Keratinocyte (primary cell): ENCODE data around the gene FXYD2. TPM values are rescaled to one million over a fixed set of nuclear protein-coding genes. Genes with fewer than 3 reads are reported as not detected.

Experiments used
- DNase-seq: peaks from one replicate; pipeline ENCODE4 v3.0.0-alpha.2; 2011; ENCODE audit warnings: low read depth, missing footprints, low spot score
- FAIRE-seq: peaks from 2 replicates; lab custom pipeline; 2011; peaks lifted over from hg19 to GRCh38; lab: Jason Lieb, UNC
- H2AFZ ChIP-seq: 2 replicates; pipeline ENCODE4 v1.6.0; 2012; ENCODE audit warnings: low read length, control low read depth, inconsistent platforms; ENCODE audit not compliant: control insufficient read depth
- H3K27ac ChIP-seq: 2 replicates; pipeline ENCODE4 v1.5.1; 2011; ENCODE audit warnings: low read length; ENCODE audit not compliant: control insufficient read depth, insufficient read depth
- H3K27me3 ChIP-seq: 3 replicates; pipeline ENCODE4 v1.6.0; 2011; ENCODE audit warnings: low read length; ENCODE audit not compliant: control insufficient read depth, insufficient read depth; ENCODE audit errors: extremely low read depth
- H3K36me3 ChIP-seq, 2 experiments: 2 replicates in 1 of 2; 3 replicates in 1 of 2; pipeline ENCODE4 v1.5.1; 2011; ENCODE audit warnings: low read length in 2 of 2, mild to moderate bottlenecking in 1 of 2; ENCODE audit not compliant: control insufficient read depth in 2 of 2, insufficient read depth in 2 of 2; ENCODE audit errors: extremely low read depth in 1 of 2
- H3K4me1 ChIP-seq: 3 replicates; pipeline ENCODE4 v1.5.1; 2011; ENCODE audit warnings: low read length; ENCODE audit not compliant: control insufficient read depth, insufficient read depth; ENCODE audit errors: extremely low read depth
- H3K4me2 ChIP-seq: 3 replicates; pipeline ENCODE4 v1.6.0; 2011; ENCODE audit warnings: low read depth, low read length; ENCODE audit not compliant: control insufficient read depth, insufficient read depth; ENCODE audit errors: extremely low read depth
- H3K4me3 ChIP-seq, 3 experiments: fragments of 200-600 bp in 1 of 3; sonication (generic) in 1 of 3; 2 replicates in 2 of 3; 3 replicates in 1 of 3; pipeline ENCODE4 v1.5.1; 2011 to 2016; ENCODE audit warnings: low read length in 3 of 3, mild to moderate bottlenecking in 3 of 3, control low read depth in 2 of 3, inconsistent platforms in 1 of 3, low read depth in 1 of 3, mixed read lengths in 1 of 3, mixed run types in 1 of 3, moderate library complexity in 1 of 3; ENCODE audit not compliant: control insufficient read depth in 2 of 3, insufficient read depth in 2 of 3; ENCODE audit errors: extremely low read depth in 1 of 3
- H3K79me2 ChIP-seq: 2 replicates; pipeline ENCODE4 v1.6.0; 2012; ENCODE audit warnings: low read length; ENCODE audit not compliant: control insufficient read depth, insufficient read depth
- H3K9ac ChIP-seq: 3 replicates; pipeline ENCODE4 v1.6.0; 2011; ENCODE audit warnings: low read length; ENCODE audit not compliant: control insufficient read depth, insufficient read depth; ENCODE audit errors: extremely low read depth
- H3K9me1 ChIP-seq: 3 replicates; pipeline ENCODE4 v1.6.0; 2011; ENCODE audit warnings: low read length; ENCODE audit not compliant: control insufficient read depth, insufficient read depth; ENCODE audit errors: extremely low read depth
- H3K9me3 ChIP-seq: 2 replicates; pipeline ENCODE4 v1.5.1; 2012; ENCODE audit warnings: low read depth, low read length; ENCODE audit not compliant: control insufficient read depth
- H4K20me1 ChIP-seq: 3 replicates; pipeline ENCODE4 v1.6.0; 2011; ENCODE audit warnings: low read length; ENCODE audit not compliant: control insufficient read depth, insufficient read depth; ENCODE audit errors: extremely low read depth
- EZH2 ChIP-seq: IDR thresholded peaks from one replicate; pipeline ENCODE4 v1.6.1; 2012; ENCODE audit warnings: inconsistent platforms, mild to moderate bottlenecking, low read length, moderate library complexity
- dilution Hi-C: fragments of 300-500 bp; cut with MboI; formaldehyde crosslinking; loops from one replicate; pipeline ENCODE4 v1.7.0; 2020; ENCODE audit warnings: low sequenced_read_pairs; ENCODE audit not compliant: extremely low pct_ligation_motif_present
- polyA plus RNA-seq, 5 experiments: library from polyadenylated mRNA; depleted of rRNA in 3 of 5; stranded (reverse) in 3 of 5; stranded (forward) in 1 of 5; unstranded in 1 of 5; fragments of >200 nt; gene quantifications; 1 replicate in 1 of 5; 2 replicates in 3 of 5; 3 replicates in 1 of 5; pipeline versions ENCODE4 v1.2.1 to v1.2.3, GENCODE V29; 2011 to 2012; ENCODE audit warnings: missing spikeins in 2 of 5, low read depth in 1 of 5, low replicate concordance in 1 of 5
- TF ChIP-seq, protein P1 (sequence below), 3 experiments: IDR thresholded peaks in 1 of 3; conservative IDR thresholded peaks in 1 of 3; optimal IDR thresholded peaks in 1 of 3; 2 replicates in 2 of 3; 3 replicates in 1 of 3; pipeline versions ENCODE3 to v1.5.1; 2011; ENCODE audit warnings: low read length in 3 of 3, mild to moderate bottlenecking in 3 of 3, moderate library complexity in 2 of 3, control low read depth in 1 of 3, inconsistent platforms in 1 of 3; ENCODE audit not compliant: insufficient read depth in 2 of 3; ENCODE audit errors: extremely low read depth in 1 of 3

Gene FXYD2
- polyA plus RNA-seq, 1 donor (not counting 4 experiments of a cell fraction or from before 2014, with no cell fraction given) = not detected

DNA sequence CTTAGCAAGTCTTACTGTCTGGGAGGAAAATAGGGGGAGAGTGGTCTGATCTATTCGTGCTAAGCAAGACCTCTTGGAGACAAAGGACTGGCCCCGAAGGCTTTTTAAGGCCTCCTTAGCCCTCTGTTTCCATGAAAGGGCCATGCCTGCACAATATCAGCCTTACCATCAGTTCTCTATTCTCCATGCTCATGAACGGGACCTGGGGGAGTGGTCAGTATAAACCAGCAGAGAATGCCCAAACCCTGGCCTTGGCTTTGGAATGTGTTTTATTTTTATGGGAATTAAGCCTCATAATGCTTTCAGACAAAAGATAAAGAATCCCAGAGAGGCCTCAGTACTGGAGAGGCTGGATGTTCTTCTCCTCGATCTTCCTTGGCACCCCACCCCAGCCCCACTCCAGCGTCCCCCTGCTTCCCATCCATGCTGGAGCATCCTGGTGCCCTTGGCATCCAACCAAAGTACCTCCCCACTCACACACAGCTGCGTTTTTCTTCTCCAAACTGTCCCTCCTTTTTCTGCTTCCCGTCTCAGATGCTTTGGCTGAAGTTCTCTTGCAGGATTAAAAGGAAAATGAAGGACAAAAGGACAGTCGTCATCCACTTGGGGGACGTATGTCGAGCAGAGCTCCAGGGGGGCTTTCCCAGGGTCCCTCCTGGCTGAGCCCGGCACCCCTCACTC is 33.3 kb upstream of the FXYD2 start:
- Histone ChIP-seq H3K9me1 (no peaks in the 10 kb centered on the region), H4K20me1 (no peaks in the 10 kb centered on the region), H3K4me2 (no peak overlapping the region), H3K9ac (no peak overlapping the region), H3K36me3 (no peaks in the 10 kb centered on the region), H2AFZ (no peak overlapping the region), H3K4me3 (no peak overlapping the region), H3K9me3 (no peaks in the 10 kb centered on the region), H3K79me2 (no peaks in the 10 kb centered on the region), H3K4me1 (no peaks in the 10 kb centered on the region), H3K27me3 (peaks cover 9% of the 10 kb centered on the region), H3K27ac (no peak overlapping the region)
- TF ChIP-seq, protein P1, sequence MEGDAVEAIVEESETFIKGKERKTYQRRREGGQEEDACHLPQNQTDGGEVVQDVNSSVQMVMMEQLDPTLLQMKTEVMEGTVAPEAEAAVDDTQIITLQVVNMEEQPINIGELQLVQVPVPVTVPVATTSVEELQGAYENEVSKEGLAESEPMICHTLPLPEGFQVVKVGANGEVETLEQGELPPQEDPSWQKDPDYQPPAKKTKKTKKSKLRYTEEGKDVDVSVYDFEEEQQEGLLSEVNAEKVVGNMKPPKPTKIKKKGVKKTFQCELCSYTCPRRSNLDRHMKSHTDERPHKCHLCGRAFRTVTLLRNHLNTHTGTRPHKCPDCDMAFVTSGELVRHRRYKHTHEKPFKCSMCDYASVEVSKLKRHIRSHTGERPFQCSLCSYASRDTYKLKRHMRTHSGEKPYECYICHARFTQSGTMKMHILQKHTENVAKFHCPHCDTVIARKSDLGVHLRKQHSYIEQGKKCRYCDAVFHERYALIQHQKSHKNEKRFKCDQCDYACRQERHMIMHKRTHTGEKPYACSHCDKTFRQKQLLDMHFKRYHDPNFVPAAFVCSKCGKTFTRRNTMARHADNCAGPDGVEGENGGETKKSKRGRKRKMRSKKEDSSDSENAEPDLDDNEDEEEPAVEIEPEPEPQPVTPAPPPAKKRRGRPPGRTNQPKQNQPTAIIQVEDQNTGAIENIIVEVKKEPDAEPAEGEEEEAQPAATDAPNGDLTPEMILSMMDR (optimal IDR thresholded peaks at IDR 0.05 in 1 of 3, IDR thresholded peaks at IDR 0.05 in 1 of 3, conservative IDR thresholded peaks at IDR 0.05 in 1 of 3; ENCODE audit: extremely low read depth in 1 of 3, insufficient read depth in 2 of 3, low read length in 3 of 3) = no peak
- no peak for TF ChIP-seq EZH2
- FAIRE-seq (no peak), DNase-seq (no peak)
- dilution Hi-C loops = no loop called here

DNA sequence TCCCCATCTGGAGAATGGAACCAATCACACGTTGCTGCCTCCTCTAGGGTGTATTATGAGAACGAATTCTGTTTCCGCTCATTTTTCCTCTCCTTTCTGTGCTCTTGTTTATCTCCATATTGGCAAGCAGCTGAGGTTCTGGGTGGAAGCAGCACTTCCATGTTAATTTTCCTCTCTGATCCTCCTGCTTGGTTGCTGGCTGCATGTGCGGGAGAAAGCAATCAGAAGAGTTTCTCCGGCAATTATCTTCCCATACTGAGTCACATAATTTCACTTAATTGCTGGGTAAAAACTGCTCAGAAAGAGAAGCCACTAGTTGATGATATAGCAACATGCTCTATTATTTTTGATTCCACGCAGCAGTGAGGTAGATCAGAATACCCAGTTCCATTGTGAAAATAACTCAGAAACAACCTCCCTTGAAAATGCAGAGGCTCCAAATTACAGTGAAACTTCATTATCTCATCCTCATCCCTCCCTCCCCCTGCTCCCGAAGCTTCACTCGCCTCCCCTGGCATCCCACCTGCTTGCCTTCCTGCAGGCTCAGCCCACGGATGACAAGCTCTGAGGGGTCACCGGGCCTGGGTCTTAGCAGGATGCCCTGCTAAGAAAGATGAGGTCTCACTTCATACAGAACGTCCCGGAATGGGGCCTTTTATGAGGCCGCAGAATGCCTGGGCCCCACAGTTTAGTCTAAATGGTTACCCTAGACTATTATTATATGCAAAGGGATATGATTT is 31.5 kb upstream of the FXYD2 start:
- H4K20me1 ChIP-seq = no peaks in the 10 kb centered on the region
- H3K4me3 ChIP-seq = no peak overlapping the region
- peaks cover 3% of the 10 kb centered on the region for H3K27me3 ChIP-seq
- dilution Hi-C loops = no loop called here
- no peak for TF ChIP-seq EZH2
- TF ChIP-seq, protein P1 (optimal IDR thresholded peaks at IDR 0.05 in 1 of 3, IDR thresholded peaks at IDR 0.05 in 1 of 3, conservative IDR thresholded peaks at IDR 0.05 in 1 of 3; ENCODE audit: extremely low read depth in 1 of 3, insufficient read depth in 2 of 3, low read length in 3 of 3) = no peak
- H2AFZ ChIP-seq = no peak overlapping the region
- no peak overlapping the region for H3K9ac ChIP-seq
- no peaks in the 10 kb centered on the region for H3K4me1 ChIP-seq
- FAIRE-seq (no peak), DNase-seq (no peak)
- no peaks in the 10 kb centered on the region for H3K79me2 ChIP-seq
- no peak overlapping the region for H3K4me2 ChIP-seq
- no peaks in the 10 kb centered on the region for H3K9me1 ChIP-seq
- H3K9me3 ChIP-seq = no peaks in the 10 kb centered on the region
- no peaks in the 10 kb centered on the region for H3K36me3 ChIP-seq
- no peak overlapping the region for H3K27ac ChIP-seq
